ENCODE results near the gene TMEM63A. TPM values are rescaled to one million over a fixed set of nuclear protein-coding genes. Genes with fewer than 3 reads are reported as not detected.
"Not testable (repeated sequence)": the region's sequence is repeated elsewhere in the genome, so short reads cannot be mapped to it uniquely, and the experiment has no call there.

The TMEM63A gene
- polyA plus RNA-seq, 12 donors = 15.7 to 48.6 (median 23.1) TPM; not detected in 1

GRCh38 chr1:225822655-225823403 is 59.4 kb downstream of the TMEM63A start:
- no peak for DNase-seq

- no peak for DNase-seq
These were observed 61.6 kb downstream of the TMEM63A start for GRCh38 chr1:225820522-225821120.

GRCh38 chr1:225819346-225820192 is 62.6 kb downstream of the TMEM63A start:
- DNase-seq = no peak

- no peak for DNase-seq
These were observed 64.0 kb downstream of the TMEM63A start for GRCh38 chr1:225818229-225818628.

GRCh38 chr1:225817611-225818061 is 64.5 kb downstream of the TMEM63A start:
- no peak for DNase-seq

- DNase-seq = peak; percentile 67
These were observed 65.3 kb downstream of the TMEM63A start for GRCh38 chr1:225816643-225817538.

- DNase-seq = no peak
These were observed 66.5 kb downstream of the TMEM63A start for GRCh38 chr1:225815526-225816178.

GRCh38 chr1:225815090-225815489 is 67.1 kb downstream of the TMEM63A start:
- DNase-seq = not testable (repeated sequence)

GRCh38 chr1:225814381-225814780 is 67.8 kb downstream of the TMEM63A start:
- no peak for DNase-seq

GRCh38 chr1:225813214-225813964 is 68.8 kb downstream of the TMEM63A start:
- no peak for DNase-seq

- DNase-seq = no peak
These were observed 69.5 kb downstream of the TMEM63A start for GRCh38 chr1:225812488-225813213.

GRCh38 chr1:225811622-225812487 is 70.3 kb downstream of the TMEM63A start:
- DNase-seq = no peak

GRCh38 chr1:225810579-225811538 is 71.3 kb downstream of the TMEM63A start:
- DNase-seq = not testable (repeated sequence)

GRCh38 chr1:225809842-225810578 is 72.2 kb downstream of the TMEM63A start, which contains the start of gene EPHX1:
Gene EPHX1, plus strand, starts transcription at chr1:225810124. Its CDS starts 18,606 bp downstream, at chr1:225828730.
- DNase-seq = peak; percentile 90

- DNase-seq = no peak
These were observed 74.0 kb downstream of the TMEM63A start for GRCh38 chr1:225808136-225808535.

GRCh38 chr1:225806736-225807135 is 75.4 kb downstream of the TMEM63A start:
- DNase-seq = not testable (repeated sequence)
